Measurements from ENCODE around the gene DOCK2. TPM values are rescaled to one million over a fixed set of nuclear protein-coding genes. Genes with fewer than 3 reads are reported as not detected.

The DOCK2 gene
- total and polyA plus RNA-seq, 9 of the 15 experiments (the other 6 are each of a cell fraction or from before 2014, with no cell fraction given), result 4.5 to 42.6 (median 20.5) TPM

GRCh38 chr5:169876386-169876785, 239.3 kb downstream of the DOCK2 start:
- ChIA-PET CTCF (ENCODE audit: low intra/inter-chr PET ratio) (no interaction called here), POLR2A (no interaction called here)
- Histone ChIP-seq H3K36me3 (ENCODE audit: control insufficient read depth, insufficient read depth, low read length) (no peaks in the 10 kb centered on the region), H2AFZ (ENCODE audit: low read depth, low read length) (no peak overlapping the region), H3K4me1 (replicated peaks in 1 of 2; ENCODE audit: control insufficient read depth in 2 of 2, insufficient read depth in 2 of 2, low read length in 2 of 2) (no peaks in the 10 kb centered on the region; a peak in 1 of 5 replicates), H3K4me3 (no peak overlapping the region), H3K79me2 (ENCODE audit: control insufficient read depth, insufficient read depth, low read length) (no peaks in the 10 kb centered on the region), H3K4me2 (ENCODE audit: insufficient read depth, low read length) (no peak overlapping the region), H3K9me3 (replicated peaks; ENCODE audit: control insufficient read depth, insufficient read depth, low read depth, low read length) (no peaks in the 10 kb centered on the region), H3K27ac (ENCODE audit: extremely low read depth, low read depth, low read length) (no peak overlapping the region), H3K27me3 (ENCODE audit: control insufficient read depth in 2 of 2, insufficient read depth in 2 of 2, low read length in 2 of 2) (no peaks in the 10 kb centered on the region), H4K20me1 (replicated peaks; ENCODE audit: control insufficient read depth, insufficient read depth, low read length) (peaks cover 7% of the 10 kb centered on the region; the same call in 1 of the 2 replicates), H3K9ac (ENCODE audit: insufficient read depth in 1 of 2, low read depth in 2 of 2, low read length in 2 of 2) (no peak overlapping the region), H3K9me1 (ENCODE audit: control insufficient read depth, insufficient read depth, low read length) (no peaks in the 10 kb centered on the region)
- intact Hi-C loops (cut with micrococcal nuclease) (no loop called here), in situ Hi-C loops (cut with MboI) (no loop called here)
- no TSS peak for BruUV-seq (replicated peaks)
- WGBS (ENCODE audit: insufficient coverage, low coverage, missing lambda C conversion rate), result 33% methylated on average over 1 of the region's 1 CpG
- ATAC-seq, result no peak
- FAIRE-seq, result no peak
- no peak for TF ChIP-seq ZFX (CRISPR knock-in tag; IDR thresholded peaks at IDR 0.05)
- TF ChIP-seq RNF219 (CRISPR knock-in tag; IDR thresholded peaks at IDR 0.05), result no peak
- no peak for TF ChIP-seq ATF7 (IDR thresholded peaks at IDR 0.05)
- TF ChIP-seq HOXB6 (CRISPR knock-in tag; IDR thresholded peaks at IDR 0.05; ENCODE audit: borderline replicate concordance), result no peak
- TF ChIP-seq PHTF2 (CRISPR knock-in tag; IDR thresholded peaks at IDR 0.05), result no peak
- TF ChIP-seq POLR3G (IDR thresholded peaks at IDR 0.05; ENCODE audit: extremely low read depth, insufficient read length, insufficient replicate concordance), result no peak
- no peak for DNase-seq (ENCODE audit: extremely low read depth in 1 of 4, low spot score in 3 of 4)

Data from K562 (cell line).